Peyer's patch (tissue), 4 donors: ENCODE measurements around the gene DMWD.

Experiments used
- POLR2A ChIP-seq, 2 donors: fragments of 450-650 bp; IDR thresholded peaks; one replicate each; pipeline ENCODE4 v1.5.1; 2017; ENCODE audit warnings: antibody characterized with exemption in 2 of 2, mild to moderate bottlenecking in 2 of 2, moderate library complexity in 2 of 2
- TF ChIP-seq, protein P1 (sequence below), 6 experiments: fragments of 450-650 bp in 4 of 6; fragments of 200-600 bp in 2 of 6; sonication (generic) in 1 of 6; IDR thresholded peaks; one replicate each; pipeline ENCODE4 v1.5.1; 2017 to 2019; ENCODE audit warnings: antibody characterized with exemption in 6 of 6, mild to moderate bottlenecking in 3 of 6, moderate library complexity in 1 of 6

DNA sequence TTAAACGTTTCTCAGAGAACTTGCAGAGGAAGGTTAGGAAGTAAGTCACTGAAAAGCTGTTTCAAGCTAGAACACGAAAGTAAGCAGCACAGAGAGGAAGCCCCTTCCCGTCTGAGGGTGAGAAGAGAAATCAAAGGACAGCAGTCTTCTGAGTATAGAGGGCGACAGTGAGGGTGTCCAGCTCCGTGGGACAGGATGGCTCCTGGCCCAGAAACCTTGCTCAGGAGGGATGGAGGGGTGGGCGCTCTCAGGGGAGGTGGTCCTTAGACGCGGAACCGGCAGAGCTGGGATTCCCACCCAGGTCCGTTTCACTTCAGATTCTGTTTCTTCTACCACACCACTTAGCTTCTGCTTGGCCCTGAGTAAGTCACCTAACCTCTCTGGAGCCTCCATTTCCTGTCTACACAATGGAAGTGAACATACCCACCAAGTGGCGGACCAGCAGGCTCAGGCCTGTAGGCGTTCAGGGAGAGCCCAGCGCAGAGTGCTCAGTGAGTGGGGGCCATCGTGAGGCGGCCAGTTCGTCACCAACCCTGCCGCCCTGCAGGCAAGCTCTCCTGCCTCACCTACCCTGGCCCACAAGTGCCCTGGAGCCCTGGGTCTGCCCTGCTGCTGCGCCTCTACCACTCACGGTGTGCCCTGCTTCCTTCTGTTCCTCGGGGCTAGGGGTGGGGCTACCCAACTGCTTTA, 27.9 kb upstream of the DMWD start:
- TF ChIP-seq POLR2A (IDR thresholded peaks at IDR 0.05): no peak
- TF ChIP-seq, protein P1, sequence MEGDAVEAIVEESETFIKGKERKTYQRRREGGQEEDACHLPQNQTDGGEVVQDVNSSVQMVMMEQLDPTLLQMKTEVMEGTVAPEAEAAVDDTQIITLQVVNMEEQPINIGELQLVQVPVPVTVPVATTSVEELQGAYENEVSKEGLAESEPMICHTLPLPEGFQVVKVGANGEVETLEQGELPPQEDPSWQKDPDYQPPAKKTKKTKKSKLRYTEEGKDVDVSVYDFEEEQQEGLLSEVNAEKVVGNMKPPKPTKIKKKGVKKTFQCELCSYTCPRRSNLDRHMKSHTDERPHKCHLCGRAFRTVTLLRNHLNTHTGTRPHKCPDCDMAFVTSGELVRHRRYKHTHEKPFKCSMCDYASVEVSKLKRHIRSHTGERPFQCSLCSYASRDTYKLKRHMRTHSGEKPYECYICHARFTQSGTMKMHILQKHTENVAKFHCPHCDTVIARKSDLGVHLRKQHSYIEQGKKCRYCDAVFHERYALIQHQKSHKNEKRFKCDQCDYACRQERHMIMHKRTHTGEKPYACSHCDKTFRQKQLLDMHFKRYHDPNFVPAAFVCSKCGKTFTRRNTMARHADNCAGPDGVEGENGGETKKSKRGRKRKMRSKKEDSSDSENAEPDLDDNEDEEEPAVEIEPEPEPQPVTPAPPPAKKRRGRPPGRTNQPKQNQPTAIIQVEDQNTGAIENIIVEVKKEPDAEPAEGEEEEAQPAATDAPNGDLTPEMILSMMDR (IDR thresholded peaks at IDR 0.05): no peak
